ENCODE measurements around the gene SEMA7A.
A peak's percentile ranks its signal among the peaks of the same experiment; 100 is the strongest.

Gene SEMA7A

DNA sequence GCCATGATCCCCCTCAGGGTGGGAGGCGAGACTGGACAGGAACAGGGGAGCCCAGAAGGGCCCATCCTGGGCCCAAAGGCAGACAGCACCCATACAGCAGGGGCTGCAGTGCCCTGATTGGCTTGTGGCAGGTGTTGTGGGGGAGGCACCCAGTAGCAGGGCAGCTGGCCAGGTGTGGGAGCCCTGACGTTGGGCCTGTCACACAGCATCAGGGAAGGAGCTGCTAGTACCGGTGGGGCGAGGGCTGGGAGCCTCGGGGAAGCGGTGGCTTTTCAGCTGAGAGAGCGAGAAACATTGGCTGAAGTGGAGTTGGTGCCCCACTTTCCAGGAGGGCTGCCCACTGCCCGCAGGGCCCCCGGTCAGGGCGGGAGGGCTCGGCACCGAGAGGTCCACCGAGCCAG is 46.6 kb downstream of the SEMA7A start:
- no peak for DNase-seq
- no peaks in the 10 kb centered on the region for H3K27me3 ChIP-seq (replicated peaks; ENCODE audit: control insufficient read depth, insufficient read depth, low read length, poor library complexity, severe bottlenecking)
- H3K4me3 ChIP-seq (ENCODE audit: insufficient read depth, low read depth, low read length, poor library complexity, severe bottlenecking), result no peak overlapping the region
- H3K9me3 ChIP-seq (ENCODE audit: control insufficient read depth, low read length), result no peaks in the 10 kb centered on the region
- H3K4me1 ChIP-seq (ENCODE audit: control insufficient read depth, insufficient read depth, low read length, poor library complexity, severe bottlenecking), result no peaks in the 10 kb centered on the region
- H3K36me3 ChIP-seq (ENCODE audit: control insufficient read depth, insufficient read depth, low read length), result no peaks in the 10 kb centered on the region
- no peak overlapping the region for H3K27ac ChIP-seq (ENCODE audit: insufficient read depth, low read length, poor library complexity, severe bottlenecking)

GRCh38 chr15:74386496-74387140 is 47.1 kb downstream of the SEMA7A start:
- no peaks in the 10 kb centered on the region for H3K9me3 ChIP-seq (ENCODE audit: control insufficient read depth, low read length)
- H3K4me3 ChIP-seq (ENCODE audit: insufficient read depth, low read depth, low read length, poor library complexity, severe bottlenecking), result no peak overlapping the region
- H3K4me1 ChIP-seq (ENCODE audit: control insufficient read depth, insufficient read depth, low read length, poor library complexity, severe bottlenecking), result no peaks in the 10 kb centered on the region
- no peaks in the 10 kb centered on the region for H3K36me3 ChIP-seq (ENCODE audit: control insufficient read depth, insufficient read depth, low read length)
- H3K27ac ChIP-seq (ENCODE audit: insufficient read depth, low read length, poor library complexity, severe bottlenecking), result no peak overlapping the region
- no peak for DNase-seq
- no peaks in the 10 kb centered on the region for H3K27me3 ChIP-seq (replicated peaks; ENCODE audit: control insufficient read depth, insufficient read depth, low read length, poor library complexity, severe bottlenecking)

GRCh38 chr15:74385733-74386132 is 48.0 kb downstream of the SEMA7A start:
- Histone ChIP-seq H3K36me3 (ENCODE audit: control insufficient read depth, insufficient read depth, low read length) (no peaks in the 10 kb centered on the region), H3K4me1 (ENCODE audit: control insufficient read depth, insufficient read depth, low read length, poor library complexity, severe bottlenecking) (no peaks in the 10 kb centered on the region), H3K27me3 (replicated peaks; ENCODE audit: control insufficient read depth, insufficient read depth, low read length, poor library complexity, severe bottlenecking) (no peaks in the 10 kb centered on the region), H3K9me3 (ENCODE audit: control insufficient read depth, low read length) (no peaks in the 10 kb centered on the region), H3K27ac (ENCODE audit: insufficient read depth, low read length, poor library complexity, severe bottlenecking) (no peak overlapping the region), H3K4me3 (ENCODE audit: insufficient read depth, low read depth, low read length, poor library complexity, severe bottlenecking) (no peak overlapping the region)
- no peak for DNase-seq

- H3K27ac ChIP-seq (ENCODE audit: insufficient read depth, low read length, poor library complexity, severe bottlenecking), result no peak overlapping the region
- H3K4me3 ChIP-seq (ENCODE audit: insufficient read depth, low read depth, low read length, poor library complexity, severe bottlenecking), result no peak overlapping the region
- no peaks in the 10 kb centered on the region for H3K27me3 ChIP-seq (replicated peaks; ENCODE audit: control insufficient read depth, insufficient read depth, low read length, poor library complexity, severe bottlenecking)
- H3K9me3 ChIP-seq (ENCODE audit: control insufficient read depth, low read length), result no peaks in the 10 kb centered on the region
- H3K36me3 ChIP-seq (ENCODE audit: control insufficient read depth, insufficient read depth, low read length), result no peaks in the 10 kb centered on the region
- H3K4me1 ChIP-seq (ENCODE audit: control insufficient read depth, insufficient read depth, low read length, poor library complexity, severe bottlenecking), result no peaks in the 10 kb centered on the region
- no peak for DNase-seq
Observed at GRCh38 chr15:74384881-74385643, 48.7 kb downstream of the SEMA7A start.

DNA sequence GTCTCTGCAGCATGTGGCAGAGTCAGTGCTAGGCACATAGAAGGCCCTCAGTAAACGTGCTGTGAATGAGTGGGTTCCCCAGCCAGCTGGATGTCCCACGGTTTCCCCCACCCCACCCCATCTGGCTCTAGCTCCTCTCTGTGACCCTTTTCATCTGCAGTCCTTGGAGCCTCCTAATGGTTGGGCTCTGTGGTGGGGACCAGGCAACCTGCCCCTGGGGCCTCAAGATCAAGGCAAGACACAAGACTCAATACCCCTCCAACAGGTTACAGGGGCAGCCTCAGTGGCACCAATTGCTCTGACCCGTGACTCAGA is 49.2 kb downstream of the SEMA7A start:
- Histone ChIP-seq H3K36me3 (ENCODE audit: control insufficient read depth, insufficient read depth, low read length) (no peaks in the 10 kb centered on the region), H3K4me1 (ENCODE audit: control insufficient read depth, insufficient read depth, low read length, poor library complexity, severe bottlenecking) (no peaks in the 10 kb centered on the region), H3K27me3 (replicated peaks; ENCODE audit: control insufficient read depth, insufficient read depth, low read length, poor library complexity, severe bottlenecking) (no peaks in the 10 kb centered on the region), H3K4me3 (ENCODE audit: insufficient read depth, low read depth, low read length, poor library complexity, severe bottlenecking) (no peak overlapping the region), H3K9me3 (ENCODE audit: control insufficient read depth, low read length) (no peaks in the 10 kb centered on the region), H3K27ac (ENCODE audit: insufficient read depth, low read length, poor library complexity, severe bottlenecking) (no peak overlapping the region)
- DNase-seq, result no peak

DNA sequence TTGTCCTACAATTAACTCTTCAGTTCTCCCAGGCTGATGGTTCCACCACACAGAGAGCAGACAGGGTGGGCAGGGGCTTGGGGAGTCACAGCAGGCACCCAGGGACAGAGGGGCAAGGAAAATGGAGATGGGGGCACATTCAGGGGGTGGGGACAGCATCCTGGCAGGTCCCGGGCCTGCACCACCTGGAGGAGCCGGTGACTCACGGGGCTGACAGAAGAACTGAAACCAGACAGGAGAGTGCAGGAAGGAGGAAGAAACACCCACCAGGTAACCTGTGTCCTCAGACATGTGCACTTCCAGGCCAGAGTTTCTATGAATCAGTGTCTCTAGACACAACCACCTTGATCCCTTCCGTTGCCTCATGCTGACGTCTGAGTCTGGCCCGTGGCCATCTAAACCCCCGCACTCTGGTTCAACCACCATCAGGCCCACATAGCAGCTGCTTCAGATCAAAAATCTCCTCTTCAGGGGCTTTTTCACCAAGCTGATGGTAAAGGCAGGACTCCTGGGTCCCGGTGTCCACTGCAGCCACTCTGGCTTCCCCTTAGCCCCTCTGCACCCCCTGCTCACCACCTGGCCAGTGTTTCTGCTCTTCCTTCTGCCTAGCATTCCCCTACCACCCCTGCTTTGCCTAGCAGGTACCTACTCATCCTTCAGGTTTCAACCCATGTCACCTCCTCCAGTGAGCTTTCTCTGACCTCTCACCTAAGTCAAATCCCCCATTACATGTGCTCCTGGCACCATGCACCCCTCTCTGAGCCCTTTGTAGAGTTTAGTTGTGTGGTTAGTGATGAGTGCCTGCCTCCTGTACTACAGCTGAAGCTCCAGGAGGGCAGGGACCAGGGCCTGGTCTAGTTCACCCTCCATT is 49.8 kb downstream of the SEMA7A start:
- Histone ChIP-seq H3K27ac (ENCODE audit: insufficient read depth, low read length, poor library complexity, severe bottlenecking) (no peak overlapping the region), H3K27me3 (replicated peaks; ENCODE audit: control insufficient read depth, insufficient read depth, low read length, poor library complexity, severe bottlenecking) (no peaks in the 10 kb centered on the region), H3K4me1 (ENCODE audit: control insufficient read depth, insufficient read depth, low read length, poor library complexity, severe bottlenecking) (no peaks in the 10 kb centered on the region), H3K9me3 (ENCODE audit: control insufficient read depth, low read length) (no peaks in the 10 kb centered on the region), H3K4me3 (ENCODE audit: insufficient read depth, low read depth, low read length, poor library complexity, severe bottlenecking) (no peak overlapping the region), H3K36me3 (ENCODE audit: control insufficient read depth, insufficient read depth, low read length) (no peaks in the 10 kb centered on the region)
- peak in 2 of 3 donors; percentile 17 to 18 for DNase-seq

- H3K4me1 ChIP-seq (ENCODE audit: control insufficient read depth, insufficient read depth, low read length, poor library complexity, severe bottlenecking), result no peaks in the 10 kb centered on the region
- H3K4me3 ChIP-seq (ENCODE audit: insufficient read depth, low read depth, low read length, poor library complexity, severe bottlenecking), result no peak overlapping the region
- H3K27me3 ChIP-seq (replicated peaks; ENCODE audit: control insufficient read depth, insufficient read depth, low read length, poor library complexity, severe bottlenecking), result no peaks in the 10 kb centered on the region
- no peak for DNase-seq
- H3K36me3 ChIP-seq (ENCODE audit: control insufficient read depth, insufficient read depth, low read length), result no peaks in the 10 kb centered on the region
- no peak overlapping the region for H3K27ac ChIP-seq (ENCODE audit: insufficient read depth, low read length, poor library complexity, severe bottlenecking)
- H3K9me3 ChIP-seq (ENCODE audit: control insufficient read depth, low read length), result no peaks in the 10 kb centered on the region
Observed at GRCh38 chr15:74383286-74383685, 50.5 kb downstream of the SEMA7A start.

DNA sequence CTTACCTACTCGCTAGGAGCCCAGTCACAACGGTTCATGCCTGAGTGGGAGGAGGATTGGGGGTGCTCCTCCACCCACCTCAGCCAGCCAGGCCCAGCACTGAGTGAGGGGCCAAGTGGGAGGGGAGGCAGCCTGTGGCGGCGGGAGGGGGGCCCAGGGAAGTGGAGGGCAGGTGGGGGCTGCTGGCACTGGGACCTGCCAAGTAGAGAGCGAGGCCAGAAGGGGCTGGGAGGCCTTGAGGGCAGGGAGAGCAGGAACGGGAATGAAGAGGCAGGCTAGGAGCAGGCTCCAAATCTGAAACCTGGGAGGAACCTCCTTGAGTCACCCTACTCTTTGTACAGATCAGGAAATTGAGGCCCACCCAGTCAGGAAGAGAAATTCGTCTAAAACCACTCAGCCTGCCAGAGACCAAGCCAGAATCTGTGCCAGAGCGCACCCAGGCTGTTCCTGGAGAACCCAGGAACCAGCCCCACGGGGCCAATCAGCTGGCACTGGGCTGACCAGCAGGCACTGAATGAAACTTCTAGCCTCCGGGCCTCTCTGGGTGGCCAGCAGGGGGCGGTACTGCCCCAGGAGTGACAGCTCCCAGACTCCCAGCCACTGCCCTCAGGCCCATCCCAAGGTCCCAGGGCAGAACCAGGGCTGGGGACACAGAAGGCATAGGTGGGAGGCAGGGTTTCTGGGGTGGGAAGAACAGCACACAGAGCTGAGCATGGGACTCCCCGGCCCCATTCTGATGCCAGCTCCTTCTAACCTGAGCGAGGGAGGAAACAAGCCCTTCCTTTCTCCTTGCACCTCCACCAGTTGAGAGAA is 51.5 kb downstream of the SEMA7A start:
- H3K9me3 ChIP-seq (ENCODE audit: control insufficient read depth, low read length), result no peaks in the 10 kb centered on the region
- no peaks in the 10 kb centered on the region for H3K4me1 ChIP-seq (ENCODE audit: control insufficient read depth, insufficient read depth, low read length, poor library complexity, severe bottlenecking)
- no peaks in the 10 kb centered on the region for H3K36me3 ChIP-seq (ENCODE audit: control insufficient read depth, insufficient read depth, low read length)
- H3K4me3 ChIP-seq (ENCODE audit: insufficient read depth, low read depth, low read length, poor library complexity, severe bottlenecking), result no peak overlapping the region
- H3K27me3 ChIP-seq (replicated peaks; ENCODE audit: control insufficient read depth, insufficient read depth, low read length, poor library complexity, severe bottlenecking), result no peaks in the 10 kb centered on the region
- peak; percentile 43 to 68 (median 57) for DNase-seq
- no peak overlapping the region for H3K27ac ChIP-seq (ENCODE audit: insufficient read depth, low read length, poor library complexity, severe bottlenecking)

- H3K27ac ChIP-seq (ENCODE audit: insufficient read depth, low read length, poor library complexity, severe bottlenecking), result no peak overlapping the region
- no peaks in the 10 kb centered on the region for H3K4me1 ChIP-seq (ENCODE audit: control insufficient read depth, insufficient read depth, low read length, poor library complexity, severe bottlenecking)
- no peak for DNase-seq
- no peaks in the 10 kb centered on the region for H3K36me3 ChIP-seq (ENCODE audit: control insufficient read depth, insufficient read depth, low read length)
- H3K27me3 ChIP-seq (replicated peaks; ENCODE audit: control insufficient read depth, insufficient read depth, low read length, poor library complexity, severe bottlenecking), result no peaks in the 10 kb centered on the region
- no peaks in the 10 kb centered on the region for H3K9me3 ChIP-seq (ENCODE audit: control insufficient read depth, low read length)
- H3K4me3 ChIP-seq (ENCODE audit: insufficient read depth, low read depth, low read length, poor library complexity, severe bottlenecking), result no peak overlapping the region
Observed at GRCh38 chr15:74381481-74381880, 52.3 kb downstream of the SEMA7A start.
